HCT116 (cell line): ENCODE results near the gene APAF1. TPM values are rescaled to one million over a fixed set of nuclear protein-coding genes. Genes with fewer than 3 reads are reported as not detected.

Source experiments
- ATAC-seq: fragments of 200-7000 bp; cut with Tn5 transposase; 2 replicates; pipeline ENCODE4 v1.9.1; 2020; ENCODE audit warnings: mild to moderate bottlenecking, moderate library complexity
- BruUV-seq: library from RNA; stranded (reverse); fragments of 400-500 nt; replicated peaks from 2 replicates; lab custom pipeline; 2021; lab: Mats Ljungman, UMichigan
- CTCF ChIA-PET: fragments of 300-600 bp; sonication (Branson Sonifier 250); formaldehyde crosslinking; loops from one replicate; lab custom pipeline; 2021; ENCODE audit warnings: antibody characterized with exemption; lab: Charles Lee
- POLR2A ChIA-PET: fragments of 300-600, 350-600 bp; sonication (Branson Sonifier 250); formaldehyde crosslinking; loops from one replicate; lab custom pipeline; 2021; ENCODE audit warnings: antibody characterized with exemption; lab: Charles Lee
- RAD21 ChIA-PET, 2 experiments: fragments of 300-600 bp; sonication (Branson Sonifier 250); formaldehyde crosslinking; loops; one replicate each; lab custom pipeline; 2023; ENCODE audit warnings: low total read pairs in 2 of 2; ENCODE audit not compliant: uncharacterized antibody in 2 of 2, unreplicated experiment in 2 of 2, low non-redundant PET in 1 of 2; lab: Charles Lee
- DNase-seq: peaks from one replicate; pipeline ENCODE4 v3.0.0-alpha.2; 2010; ENCODE audit warnings: low read depth, low spot score
- H2AFZ ChIP-seq: fragments of 200-600 bp; shearing (Covaris generic), sonication (generic); 2 replicates; pipeline ENCODE4 v1.6.1; 2017; ENCODE audit warnings: low read depth, mixed run types, mixed read lengths, antibody characterized with exemption, low read length; ENCODE audit not compliant: poor library complexity, severe bottlenecking
- H3K27ac ChIP-seq: 2 replicates; pipeline ENCODE4 v1.5.1; 2012; ENCODE audit warnings: low read depth, low read length
- H3K27me3 ChIP-seq: fragments of 200-600 bp; sonication (generic); 2 replicates; pipeline ENCODE4 v1.6.1; 2016; ENCODE audit warnings: mixed run types, low read length, mixed read lengths; ENCODE audit not compliant: insufficient read depth
- H3K36me3 ChIP-seq, 2 experiments: fragments of 200-500 bp in 1 of 2; fragments of 200-600 bp in 1 of 2; sonication (Bioruptor generic) in 1 of 2; sonication (generic) in 1 of 2; 2 replicates each; pipeline versions ENCODE4 v1.5.1 to v1.6.1; 2014 to 2016; ENCODE audit warnings: low read length in 2 of 2, inconsistent platforms in 1 of 2, mixed read lengths in 1 of 2, mixed run types in 1 of 2; ENCODE audit not compliant: insufficient read depth in 2 of 2, control insufficient read depth in 1 of 2
- H3K4me1 ChIP-seq, 2 experiments: fragments of 200-600 bp in 1 of 2; sonication (generic) in 1 of 2; 2 replicates each; pipeline versions ENCODE4 v1.5.1 to v1.6.1; 2012 to 2017; ENCODE audit warnings: low read length in 2 of 2, inconsistent platforms in 1 of 2, mild to moderate bottlenecking in 1 of 2, mixed read lengths in 1 of 2, mixed run types in 1 of 2, moderate library complexity in 1 of 2; ENCODE audit not compliant: insufficient read depth in 2 of 2, control insufficient read depth in 1 of 2
- H3K4me2 ChIP-seq: fragments of 200-600 bp; sonication (generic); 2 replicates; pipeline ENCODE4 v1.6.1; 2017; ENCODE audit warnings: mixed run types, low read length, mixed read lengths
- H3K4me3 ChIP-seq, 2 experiments: fragments of 200-600 bp in 1 of 2; sonication (generic) in 1 of 2; replicated peaks in 1 of 2; 2 replicates each; pipeline ENCODE4 v1.5.1; 2011 to 2016; ENCODE audit warnings: low read length in 2 of 2, control low read depth in 1 of 2, low read depth in 1 of 2, mild to moderate bottlenecking in 1 of 2, mixed read lengths in 1 of 2, mixed run types in 1 of 2
- H3K79me2 ChIP-seq: fragments of 200-600 bp; sonication (generic); 2 replicates; pipeline ENCODE4 v1.6.1; 2017; ENCODE audit warnings: mild to moderate bottlenecking, mixed run types, low read length, moderate library complexity, mixed read lengths; ENCODE audit not compliant: insufficient read depth
- H3K9ac ChIP-seq: fragments of 200-600 bp; sonication (generic); 2 replicates; pipeline ENCODE4 v1.6.1; 2016; ENCODE audit warnings: low read length, mixed read lengths
- H3K9me2 ChIP-seq: fragments of 200-600 bp; sonication (generic), shearing (Covaris generic); 2 replicates; pipeline ENCODE4 v1.6.1; 2017; ENCODE audit warnings: mixed run types, mild to moderate bottlenecking, moderate library complexity; ENCODE audit not compliant: insufficient read depth
- H3K9me3 ChIP-seq, 2 experiments: fragments of 200-500 bp in 1 of 2; fragments of 200-600 bp in 1 of 2; sonication (Bioruptor generic) in 1 of 2; sonication (generic) in 1 of 2; 2 replicates each; pipeline ENCODE4 v1.6.1; 2014 to 2017; ENCODE audit warnings: low read length in 2 of 2, mixed read lengths in 2 of 2, inconsistent platforms in 1 of 2, low read depth in 1 of 2, mild to moderate bottlenecking in 1 of 2, mixed run types in 1 of 2, moderate library complexity in 1 of 2; ENCODE audit not compliant: control insufficient read depth in 1 of 2, insufficient read depth in 1 of 2
- H4K20me1 ChIP-seq: fragments of 200-600 bp; sonication (generic), shearing (Covaris generic); 2 replicates; pipeline ENCODE4 v1.6.1; 2017; ENCODE audit warnings: mixed run types, mild to moderate bottlenecking, moderate library complexity; ENCODE audit not compliant: insufficient read depth
- ATF3 ChIP-seq: IDR thresholded peaks from 2 replicates; pipeline ENCODE4 v1.6.1; 2012
- CBX3 ChIP-seq: IDR thresholded peaks from 2 replicates; pipeline ENCODE4 v1.6.1; 2012; ENCODE audit warnings: low read depth
- CEBPB ChIP-seq: IDR thresholded peaks from 2 replicates; pipeline ENCODE4 v1.6.1; 2012; ENCODE audit warnings: low read depth
- CTCF ChIP-seq, 3 experiments: fragments of 200-600 bp in 1 of 3; sonication (generic) in 1 of 3; IDR thresholded peaks in 2 of 3; conservative IDR thresholded peaks in 1 of 3; 2 replicates each; pipeline ENCODE4 v1.5.1; 2012 to 2017; ENCODE audit warnings: low read depth in 2 of 3, low read length in 2 of 3, antibody characterized with exemption in 1 of 3, borderline replicate concordance in 1 of 3, control low read depth in 1 of 3, mild to moderate bottlenecking in 1 of 3, mixed read lengths in 1 of 3, mixed run types in 1 of 3, moderate library complexity in 1 of 3; ENCODE audit not compliant: insufficient read depth in 1 of 3
- ELF1 ChIP-seq: IDR thresholded peaks from 2 replicates; pipeline ENCODE4 v1.6.1; 2012; ENCODE audit warnings: low read depth, borderline replicate concordance
- EZH2 ChIP-seq: fragments of 200-600 bp; sonication (generic); IDR thresholded peaks from 2 replicates; pipeline ENCODE4 v1.6.1; 2017; ENCODE audit warnings: antibody characterized with exemption, mixed run types
- EZH2phosphoT487 ChIP-seq: fragments of 200-600 bp; IDR thresholded peaks from 2 replicates; pipeline ENCODE4 v1.6.1; 2018; ENCODE audit warnings: antibody characterized with exemption, borderline replicate concordance
- FOSL1 ChIP-seq: IDR thresholded peaks from 2 replicates; pipeline ENCODE4 v1.6.1; 2012; ENCODE audit warnings: low read depth
- MAX ChIP-seq: IDR thresholded peaks from 2 replicates; pipeline ENCODE4 v1.6.1; 2012
- POLR2A ChIP-seq: IDR thresholded peaks from 2 replicates; pipeline ENCODE4 v1.7.0; 2011; ENCODE audit warnings: borderline replicate concordance; ENCODE audit not compliant: insufficient read depth, insufficient read length; ENCODE audit errors: extremely low read depth
- POLR2AphosphoS5 ChIP-seq: IDR thresholded peaks from 2 replicates; pipeline ENCODE4 v1.6.1; 2011; ENCODE audit warnings: mild to moderate bottlenecking, low read depth, low read length, moderate library complexity
- RAD21 ChIP-seq: IDR thresholded peaks from 2 replicates; pipeline ENCODE4 v1.6.1; 2012; ENCODE audit warnings: low read depth, mild to moderate bottlenecking
- SRF ChIP-seq: IDR thresholded peaks from 2 replicates; pipeline ENCODE4 v1.6.1; 2012; ENCODE audit warnings: low read depth
- YY1 ChIP-seq: IDR thresholded peaks from 2 replicates; pipeline ENCODE4 v1.6.1; 2011; ENCODE audit warnings: low read length, low read depth, moderate library complexity, mild to moderate bottlenecking; ENCODE audit not compliant: insufficient replicate concordance; ENCODE audit errors: extremely low read depth
- ZFX ChIP-seq: fragments of 450-650 bp; IDR thresholded peaks from 2 replicates; pipeline ENCODE4 v1.6.1; 2017
- intact Hi-C: fragments of 100-400 bp; cut with micrococcal nuclease; formaldehyde crosslinking; loops from 2 replicates; pipeline ENCODE4 v1.10.0; 2022
- total RNA-seq: library from RNA; stranded (reverse); gene quantifications from one replicate; pipeline ENCODE4 v1.2.1, GENCODE V29; 2021; ENCODE audit not compliant: unreplicated experiment
- TF ChIP-seq, protein P1 (sequence below): IDR thresholded peaks from 2 replicates; pipeline ENCODE4 v1.6.1; 2012; ENCODE audit warnings: low read depth

Gene APAF1
- total RNA-seq, 1 experiment from 2014 or later = 13.9 TPM

DNA sequence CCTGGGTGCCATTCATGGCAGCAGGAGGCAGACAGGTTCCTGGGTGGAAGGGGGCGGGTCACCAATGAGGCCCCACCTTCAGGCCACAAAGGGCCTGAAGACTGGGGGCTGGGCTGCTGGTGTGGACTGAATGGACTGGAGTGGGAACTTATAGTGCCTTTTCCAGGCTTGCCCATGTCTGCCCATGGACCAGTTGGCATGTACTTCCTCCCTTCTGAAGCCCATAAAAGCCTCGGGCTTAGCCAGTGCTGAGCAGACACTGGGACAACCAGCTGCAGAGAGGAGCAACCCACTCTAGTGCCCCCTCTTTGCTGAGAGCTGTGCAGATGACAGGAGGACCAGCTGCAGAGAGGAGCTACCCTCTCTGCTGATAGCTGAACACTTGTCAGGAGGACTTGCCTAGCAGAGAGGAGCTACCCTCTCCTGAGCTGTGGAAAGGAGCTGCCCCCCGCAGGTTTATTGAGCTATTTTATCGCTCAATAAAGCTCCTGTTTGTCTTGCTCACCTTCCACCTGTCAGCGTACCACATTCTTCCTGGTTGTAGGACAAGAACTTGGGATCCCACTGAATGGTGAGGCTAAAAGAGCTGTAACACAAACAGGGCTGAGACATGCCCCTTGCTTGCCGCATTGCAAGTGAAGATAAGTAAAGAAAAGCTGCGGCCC is 34.0 kb downstream of the APAF1 start:
- H3K36me3 ChIP-seq = peaks cover 0 to 27% of the 10 kb centered on the region in 2 experiments; a peak in 2 of 4 replicates
- ChIA-PET CTCF (no interaction called here), POLR2A (no interaction called here), RAD21 (no interaction called here)
- H3K79me2 ChIP-seq = no peaks in the 10 kb centered on the region
- no peak overlapping the region for H3K4me3 ChIP-seq
- DNase-seq = no peak
- TF ChIP-seq SRF (no peak), POLR2A (no peak), MAX (no peak), POLR2AphosphoS5 (no peak), EZH2phosphoT487 (no peak), CBX3 (no peak), ATF3 (no peak), FOSL1 (no peak), CEBPB (no peak), ELF1 (no peak), ZFX (no peak), CTCF (IDR thresholded peaks at IDR 0.05 in 2 of 3, conservative IDR thresholded peaks at IDR 0.05 in 1 of 3; ENCODE audit: borderline replicate concordance in 1 of 3, insufficient read depth in 1 of 3, low read depth in 2 of 3, low read length in 2 of 3) (no peak), YY1 (no peak), EZH2 (no peak), RAD21 (no peak)
- TF ChIP-seq, protein P1, sequence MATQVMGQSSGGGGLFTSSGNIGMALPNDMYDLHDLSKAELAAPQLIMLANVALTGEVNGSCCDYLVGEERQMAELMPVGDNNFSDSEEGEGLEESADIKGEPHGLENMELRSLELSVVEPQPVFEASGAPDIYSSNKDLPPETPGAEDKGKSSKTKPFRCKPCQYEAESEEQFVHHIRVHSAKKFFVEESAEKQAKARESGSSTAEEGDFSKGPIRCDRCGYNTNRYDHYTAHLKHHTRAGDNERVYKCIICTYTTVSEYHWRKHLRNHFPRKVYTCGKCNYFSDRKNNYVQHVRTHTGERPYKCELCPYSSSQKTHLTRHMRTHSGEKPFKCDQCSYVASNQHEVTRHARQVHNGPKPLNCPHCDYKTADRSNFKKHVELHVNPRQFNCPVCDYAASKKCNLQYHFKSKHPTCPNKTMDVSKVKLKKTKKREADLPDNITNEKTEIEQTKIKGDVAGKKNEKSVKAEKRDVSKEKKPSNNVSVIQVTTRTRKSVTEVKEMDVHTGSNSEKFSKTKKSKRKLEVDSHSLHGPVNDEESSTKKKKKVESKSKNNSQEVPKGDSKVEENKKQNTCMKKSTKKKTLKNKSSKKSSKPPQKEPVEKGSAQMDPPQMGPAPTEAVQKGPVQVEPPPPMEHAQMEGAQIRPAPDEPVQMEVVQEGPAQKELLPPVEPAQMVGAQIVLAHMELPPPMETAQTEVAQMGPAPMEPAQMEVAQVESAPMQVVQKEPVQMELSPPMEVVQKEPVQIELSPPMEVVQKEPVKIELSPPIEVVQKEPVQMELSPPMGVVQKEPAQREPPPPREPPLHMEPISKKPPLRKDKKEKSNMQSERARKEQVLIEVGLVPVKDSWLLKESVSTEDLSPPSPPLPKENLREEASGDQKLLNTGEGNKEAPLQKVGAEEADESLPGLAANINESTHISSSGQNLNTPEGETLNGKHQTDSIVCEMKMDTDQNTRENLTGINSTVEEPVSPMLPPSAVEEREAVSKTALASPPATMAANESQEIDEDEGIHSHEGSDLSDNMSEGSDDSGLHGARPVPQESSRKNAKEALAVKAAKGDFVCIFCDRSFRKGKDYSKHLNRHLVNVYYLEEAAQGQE = no peak
- no peak overlapping the region for H2AFZ ChIP-seq
- H4K20me1 ChIP-seq = no peaks in the 10 kb centered on the region
- H3K9ac ChIP-seq = no peak overlapping the region
- H3K27me3 ChIP-seq = no peaks in the 10 kb centered on the region
- no peaks in the 10 kb centered on the region for H3K9me2 ChIP-seq
- no peaks in the 10 kb centered on the region for H3K9me3 ChIP-seq
- no peak overlapping the region for H3K4me2 ChIP-seq
- no peaks in the 10 kb centered on the region for H3K4me1 ChIP-seq
- ATAC-seq = no peak
- intact Hi-C loops = no loop called here
- BruUV-seq = no TSS peak
- H3K27ac ChIP-seq = no peak overlapping the region
